Prostate gland (tissue), 2 donors: ENCODE results near the gene BICC1. TPM values are rescaled to one million over a fixed set of nuclear protein-coding genes. Genes with fewer than 3 reads are reported as not detected.

Experiments
- DNase-seq: peaks from one replicate; pipeline ENCODE4 v3.0.0-alpha.2; 2019; ENCODE audit warnings: low spot score
- H3K27ac ChIP-seq, 2 donors: fragments of 200-600 bp; sonication (generic); 2 replicates each; pipeline ENCODE4 v1.5.1; 2017 to 2019
- H3K27me3 ChIP-seq: fragments of 200-600 bp; sonication (generic); replicated peaks from 2 replicates; pipeline ENCODE4 v1.5.1; 2019; ENCODE audit not compliant: insufficient read depth
- H3K36me3 ChIP-seq, 2 donors: fragments of 200-600 bp; sonication (generic); 1 replicate in 1 of 2; 2 replicates in 1 of 2; pipeline versions ENCODE4 v1.5.1 to v1.8.1; 2017 to 2019
- H3K4me1 ChIP-seq: fragments of 200-600 bp; sonication (generic); replicated peaks from 2 replicates; pipeline ENCODE4 v1.5.1; 2019
- H3K4me3 ChIP-seq, 2 donors: fragments of 200-600 bp; sonication (generic); 2 replicates each; pipeline ENCODE4 v1.5.1; 2017 to 2019
- H3K9me3 ChIP-seq: fragments of 200-600 bp; sonication (generic); 2 replicates; pipeline ENCODE4 v1.5.1; 2017
- CTCF ChIP-seq, 4 experiments: fragments of 200-600 bp in 2 of 4; fragments of 450-650 bp in 2 of 4; sonication (generic) in 2 of 4; IDR thresholded peaks; 1 replicate in 3 of 4; 2 replicates in 1 of 4; pipeline ENCODE4 v1.5.1; 2016 to 2019; ENCODE audit warnings: antibody characterized with exemption in 4 of 4, mild to moderate bottlenecking in 2 of 4, moderate library complexity in 2 of 4
- POLR2A ChIP-seq: fragments of 450-650 bp; IDR thresholded peaks from one replicate; pipeline ENCODE4 v1.6.1; 2016; ENCODE audit warnings: antibody characterized with exemption, mild to moderate bottlenecking
- POLR2AphosphoS5 ChIP-seq: sonication (generic); formaldehyde crosslinking; IDR thresholded peaks from one replicate; pipeline ENCODE4 v1.6.1; 2017; ENCODE audit warnings: antibody characterized with exemption
- WGBS: methylation state at CpG from one replicate; pipeline ENCODE4 v1.1.5; 2018; 5-methylcytosine and 5-hydroxymethylcytosine counted together
- intact Hi-C: fragments of 100-400 bp; cut with DNase I; formaldehyde crosslinking; loops from one replicate; pipeline ENCODE4 v1.14.2; 2022
- total RNA-seq, 2 donors: library from RNA; depleted of rRNA; stranded (reverse); fragments of >200 nt; gene quantifications; one replicate each; pipeline ENCODE4 v1.1.0, GENCODE V29; 2016

Gene BICC1
- total RNA-seq, 2 donors from 2014 or later: 5.1 to 12.7 TPM

GRCh38 chr10:58698777-58699356, 186.2 kb downstream of the BICC1 start:
- no peak for TF ChIP-seq POLR2AphosphoS5
- no peak for TF ChIP-seq CTCF (IDR thresholded peaks at IDR 0.05)
- TF ChIP-seq POLR2A: no peak
- Histone ChIP-seq H3K9me3 (no peaks in the 10 kb centered on the region), H3K4me1 (no peaks in the 10 kb centered on the region), H3K27ac (no peak overlapping the region), H3K27me3 (no peaks in the 10 kb centered on the region), H3K4me3 (no peak overlapping the region), H3K36me3 (no peaks in the 10 kb centered on the region)
- WGBS: 59% methylated on average over 5 of the region's 5 CpGs
- no peak for DNase-seq
- intact Hi-C loops: no loop called here

GRCh38 chr10:58700591-58700990, 187.9 kb downstream of the BICC1 start:
- Histone ChIP-seq H3K36me3 (no peaks in the 10 kb centered on the region), H3K9me3 (no peaks in the 10 kb centered on the region), H3K27me3 (no peaks in the 10 kb centered on the region), H3K27ac (no peak overlapping the region), H3K4me1 (no peaks in the 10 kb centered on the region), H3K4me3 (no peak overlapping the region)
- no peak for DNase-seq
- TF ChIP-seq POLR2A (no peak), CTCF (IDR thresholded peaks at IDR 0.05) (no peak), POLR2AphosphoS5 (no peak)
- intact Hi-C loops: no loop called here
- 90% methylated on average over 1 of the region's 1 CpG for WGBS

- intact Hi-C loops: no loop called here
Measured at GRCh38 chr10:58701405-58702135, 188.9 kb downstream of the BICC1 start.

GRCh38 chr10:58704226-58704625, 191.6 kb downstream of the BICC1 start:
- no peak for DNase-seq
- Histone ChIP-seq H3K27me3 (no peaks in the 10 kb centered on the region), H3K9me3 (no peaks in the 10 kb centered on the region), H3K36me3 (no peaks in the 10 kb centered on the region), H3K4me1 (no peaks in the 10 kb centered on the region), H3K27ac (no peak overlapping the region), H3K4me3 (no peak overlapping the region)
- intact Hi-C loops: no loop called here
- WGBS: 96% methylated on average over 1 of the region's 1 CpG
- TF ChIP-seq POLR2A (no peak), POLR2AphosphoS5 (no peak), CTCF (IDR thresholded peaks at IDR 0.05) (no peak)

More at GRCh38 chr10:58701405-58702135, 188.9 kb downstream of the BICC1 start:
- 77% methylated on average over 6 of the region's 6 CpGs for WGBS
- no peaks in the 10 kb centered on the region for H3K36me3 ChIP-seq
- no peak overlapping the region for H3K4me3 ChIP-seq
- TF ChIP-seq CTCF (IDR thresholded peaks at IDR 0.05) (no peak), POLR2A (no peak), POLR2AphosphoS5 (no peak)
- no peak overlapping the region for H3K27ac ChIP-seq
- H3K4me1 ChIP-seq: no peaks in the 10 kb centered on the region
- H3K27me3 ChIP-seq: no peaks in the 10 kb centered on the region
- no peak for DNase-seq
- H3K9me3 ChIP-seq: no peaks in the 10 kb centered on the region

GRCh38 chr10:58704671-58705141, 192.0 kb downstream of the BICC1 start:
- Histone ChIP-seq H3K4me1 (no peaks in the 10 kb centered on the region), H3K9me3 (no peaks in the 10 kb centered on the region), H3K4me3 (no peak overlapping the region), H3K36me3 (no peaks in the 10 kb centered on the region), H3K27me3 (no peaks in the 10 kb centered on the region), H3K27ac (no peak overlapping the region)
- TF ChIP-seq CTCF (IDR thresholded peaks at IDR 0.05) (no peak), POLR2AphosphoS5 (no peak), POLR2A (no peak)
- 36% methylated on average over 5 of the region's 5 CpGs for WGBS
- DNase-seq: no peak
- intact Hi-C loops: no loop called here
